ENCODE data around the gene CDK5R1. TPM values are rescaled to one million over a fixed set of nuclear protein-coding genes. Genes with fewer than 3 reads are reported as not detected.
"Not testable (repeated sequence)": the region's sequence is repeated elsewhere in the genome, so short reads cannot be mapped to it uniquely, and the experiment has no call there.

CDK5R1 gene
- total RNA-seq, 1 donor from 2014 or later: 1.8 TPM

GRCh38 chr17:32523827-32524552 is 37.2 kb downstream of the CDK5R1 start:
- DNase-seq (ENCODE audit: extremely low spot score, unreplicated experiment): no peak
- no peak for TF ChIP-seq CTCF (IDR thresholded peaks at IDR 0.05)
- no peaks in the 10 kb centered on the region for H3K36me3 Mint-ChIP-seq (ENCODE audit: unreplicated experiment)
- peaks cover 14% of the 10 kb centered on the region for H3K4me1 Mint-ChIP-seq (ENCODE audit: unreplicated experiment)
- H3K27ac Mint-ChIP-seq (ENCODE audit: unreplicated experiment): no peak overlapping the region
- H3K9me3 Mint-ChIP-seq (ENCODE audit: unreplicated experiment): no peaks in the 10 kb centered on the region
- no peaks in the 10 kb centered on the region for H3K27me3 Mint-ChIP-seq (ENCODE audit: unreplicated experiment)
- no peak overlapping the region for H3K4me3 Mint-ChIP-seq (ENCODE audit: unreplicated experiment)

GRCh38 chr17:32524553-32524880 is 37.7 kb downstream of the CDK5R1 start:
- H3K36me3 Mint-ChIP-seq (ENCODE audit: unreplicated experiment); DNase-seq (ENCODE audit: extremely low spot score, unreplicated experiment); H3K27ac Mint-ChIP-seq (ENCODE audit: unreplicated experiment); H3K27me3 Mint-ChIP-seq (ENCODE audit: unreplicated experiment); H3K9me3 Mint-ChIP-seq (ENCODE audit: unreplicated experiment); H3K4me3 Mint-ChIP-seq (ENCODE audit: unreplicated experiment): not testable (repeated sequence)
- peaks cover 14% of the 10 kb centered on the region for H3K4me1 Mint-ChIP-seq (ENCODE audit: unreplicated experiment)

GRCh38 chr17:32525122-32525521 is 38.3 kb downstream of the CDK5R1 start:
- Mint-ChIP-seq H3K27me3 (ENCODE audit: unreplicated experiment) (no peaks in the 10 kb centered on the region), H3K9me3 (ENCODE audit: unreplicated experiment) (no peaks in the 10 kb centered on the region), H3K36me3 (ENCODE audit: unreplicated experiment) (no peaks in the 10 kb centered on the region), H3K4me3 (ENCODE audit: unreplicated experiment) (no peak overlapping the region), H3K27ac (ENCODE audit: unreplicated experiment) (no peak overlapping the region), H3K4me1 (ENCODE audit: unreplicated experiment) (peaks cover 8% of the 10 kb centered on the region)
- DNase-seq (ENCODE audit: extremely low spot score, unreplicated experiment): no peak
- no peak for TF ChIP-seq CTCF (IDR thresholded peaks at IDR 0.05)

GRCh38 chr17:32527146-32527545 is 40.4 kb downstream of the CDK5R1 start:
- Mint-ChIP-seq H3K4me3 (ENCODE audit: unreplicated experiment) (no peak overlapping the region), H3K27me3 (ENCODE audit: unreplicated experiment) (no peaks in the 10 kb centered on the region), H3K4me1 (ENCODE audit: unreplicated experiment) (peaks cover 4% of the 10 kb centered on the region), H3K27ac (ENCODE audit: unreplicated experiment) (no peak overlapping the region), H3K36me3 (ENCODE audit: unreplicated experiment) (no peaks in the 10 kb centered on the region), H3K9me3 (ENCODE audit: unreplicated experiment) (no peaks in the 10 kb centered on the region)
- no peak for DNase-seq (ENCODE audit: extremely low spot score, unreplicated experiment)
- no peak for TF ChIP-seq CTCF (IDR thresholded peaks at IDR 0.05)

- Mint-ChIP-seq H3K27ac (ENCODE audit: unreplicated experiment) (no peak overlapping the region), H3K4me1 (ENCODE audit: unreplicated experiment) (peaks cover 4% of the 10 kb centered on the region), H3K9me3 (ENCODE audit: unreplicated experiment) (no peaks in the 10 kb centered on the region), H3K4me3 (ENCODE audit: unreplicated experiment) (no peak overlapping the region), H3K27me3 (ENCODE audit: unreplicated experiment) (no peaks in the 10 kb centered on the region), H3K36me3 (ENCODE audit: unreplicated experiment) (peaks cover 2% of the 10 kb centered on the region)
- TF ChIP-seq CTCF (IDR thresholded peaks at IDR 0.05): no peak
- DNase-seq (ENCODE audit: extremely low spot score, unreplicated experiment): no peak
These were observed 42.0 kb downstream of the CDK5R1 start for GRCh38 chr17:32528825-32529224.

Measured in osteocyte (in vitro differentiated cells).